ENCODE data around the gene GEMIN2.
"Not testable (repeated sequence)": the region's sequence is repeated elsewhere in the genome, so short reads cannot be mapped to it uniquely, and the experiment has no call there.

GRCh38 chr14:39069169-39069805 is 44.8 kb upstream of the GEMIN2 start:
- TF ChIP-seq POLR2A, CTCF, POLR2AphosphoS5 (IDR thresholded peaks at IDR 0.05): not testable (repeated sequence)

Measured in suprapubic skin (tissue), 4 donors.